Left lung (tissue), 10 donors: Measurements from ENCODE around the gene SNTG2. TPM values are rescaled to one million over a fixed set of nuclear protein-coding genes. Genes with fewer than 3 reads are reported as not detected.
A peak's percentile ranks its signal among the peaks of the same experiment; 100 is the strongest.

Experiments used
- ATAC-seq: fragments of 200-7000 bp; cut with Tn5 transposase; one replicate; pipeline ENCODE4 v1.9.1; 2020; ENCODE audit warnings: moderate library complexity
- DNase-seq, 4 donors: peaks; one replicate each; pipeline ENCODE4 v3.0.0-alpha.2; 2013 to 2020
- H3K27ac ChIP-seq, 2 donors: fragments of 200-600 bp; sonication (generic) in 1 of 2; one replicate each; pipeline versions ENCODE4 v1.5.0 to v1.8.0; 2020 to 2021
- H3K27me3 ChIP-seq, 2 donors: fragments of 200-600 bp; sonication (generic) in 1 of 2; one replicate each; pipeline versions ENCODE4 v1.5.0 to v1.8.0; 2020 to 2021
- H3K36me3 ChIP-seq, 2 donors: fragments of 200-600 bp; sonication (generic) in 1 of 2; one replicate each; pipeline versions ENCODE4 v1.5.0 to v1.8.0; 2020 to 2021
- H3K4me1 ChIP-seq, 2 donors: fragments of 200-600 bp; one replicate each; pipeline ENCODE4 v1.8.0; 2021
- H3K4me3 ChIP-seq, 2 donors: fragments of 200-600 bp; sonication (generic) in 1 of 2; one replicate each; pipeline versions ENCODE4 v1.5.0 to v1.8.0; 2020 to 2021; ENCODE audit warnings: mild to moderate bottlenecking in 1 of 2
- H3K9me3 ChIP-seq, 2 donors: fragments of 200-600 bp; sonication (generic) in 1 of 2; one replicate each; pipeline versions ENCODE4 v1.5.0 to v1.8.0; 2020 to 2021
- CTCF ChIP-seq, 2 donors: fragments of 200-600 bp; sonication (generic) in 1 of 2; IDR thresholded peaks; one replicate each; pipeline versions ENCODE4 v1.5.0 to v1.8.0; 2021; ENCODE audit warnings: antibody characterized with exemption in 2 of 2
- intact Hi-C, 2 donors: fragments of 100-400 bp; cut with DNase I; formaldehyde crosslinking; loops; one replicate each; pipeline versions ENCODE4 v1.11.2 to v1.14.2; 2022
- polyA plus RNA-seq, 6 donors: library from polyadenylated mRNA; unstranded; fragments of 120-200 nt; gene quantifications; one replicate each; pipeline ENCODE4 v1.2.1, GENCODE V29; 2013; ENCODE audit not compliant: insufficient read length in 6 of 6
- total RNA-seq, 2 donors: library from RNA; stranded (reverse); fragmentation: NEBNext Ultra II Directional; extraction: Animal tissue kit (Norgen Biotek cat#: 25700); gene quantifications; one replicate each; pipeline ENCODE4 v1.2.1, GENCODE V29; 2021
- donor health status: DM: no; HTN: yes; CAD: no.
- donor health status: DM: no; HTN: no; CAD: no.

Gene SNTG2
- total and polyA plus RNA-seq, 8 donors = 0.24 to 3.2 (median 0.64) TPM

- ATAC-seq = no peak
- H3K9me3 ChIP-seq = no peaks in the 10 kb centered on the region
- intact Hi-C loops = loop anchor here in 1 of 2 donors (10.0 kb wide), 1 partner anchor 589 kb away; no protein-coding TSS in a partner anchor
- H3K27ac ChIP-seq = no peak overlapping the region
- peaks cover 22 to 38% of the 10 kb centered on the region in 2 donors for H3K27me3 ChIP-seq
- H3K36me3 ChIP-seq = no peaks in the 10 kb centered on the region
- peak in 1 of 4 donors; percentile 78 for DNase-seq
- no peak for TF ChIP-seq CTCF (IDR thresholded peaks at IDR 0.05)
- H3K4me1 ChIP-seq = peaks cover 0 to 3% of the 10 kb centered on the region in 2 donors
- H3K4me3 ChIP-seq = no peak overlapping the region
These were observed 5.4 kb downstream of the SNTG2 start for GRCh38 chr2:955829-956731.

DNA sequence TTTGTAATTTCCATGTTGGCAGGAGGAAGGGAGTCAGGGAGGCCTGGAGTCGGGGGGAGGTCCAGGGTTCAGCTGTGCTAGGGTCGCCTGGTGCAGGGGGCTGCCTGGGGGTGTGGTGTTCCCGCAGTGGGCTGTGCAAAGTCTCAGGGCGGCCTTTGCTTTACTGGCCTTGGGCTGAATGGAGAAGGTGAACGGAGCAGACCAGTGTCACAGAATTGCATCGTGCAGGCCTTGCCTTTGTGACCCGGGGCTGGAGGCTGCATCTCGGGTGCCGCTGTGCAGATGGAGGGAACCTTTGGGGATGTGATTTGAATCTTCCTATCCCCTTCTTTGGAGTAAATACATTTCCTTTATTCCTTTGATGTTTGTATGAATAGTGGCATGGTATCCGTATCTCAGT is 8.8 kb downstream of the SNTG2 start:
- Histone ChIP-seq H3K4me3 (no peak overlapping the region), H3K4me1 (no peaks in the 10 kb centered on the region), H3K27ac (no peak overlapping the region), H3K36me3 (no peaks in the 10 kb centered on the region), H3K9me3 (no peaks in the 10 kb centered on the region), H3K27me3 (peaks cover 0 to 5% of the 10 kb centered on the region in 2 donors)
- TF ChIP-seq CTCF (IDR thresholded peaks at IDR 0.05) = no peak
- ATAC-seq (no peak), DNase-seq (peak in 1 of 4 donors; percentile 43)
- intact Hi-C loops = loop anchor here in 1 of 2 donors (10.0 kb wide), 1 partner anchor 585 kb away; no protein-coding TSS in a partner anchor

DNA sequence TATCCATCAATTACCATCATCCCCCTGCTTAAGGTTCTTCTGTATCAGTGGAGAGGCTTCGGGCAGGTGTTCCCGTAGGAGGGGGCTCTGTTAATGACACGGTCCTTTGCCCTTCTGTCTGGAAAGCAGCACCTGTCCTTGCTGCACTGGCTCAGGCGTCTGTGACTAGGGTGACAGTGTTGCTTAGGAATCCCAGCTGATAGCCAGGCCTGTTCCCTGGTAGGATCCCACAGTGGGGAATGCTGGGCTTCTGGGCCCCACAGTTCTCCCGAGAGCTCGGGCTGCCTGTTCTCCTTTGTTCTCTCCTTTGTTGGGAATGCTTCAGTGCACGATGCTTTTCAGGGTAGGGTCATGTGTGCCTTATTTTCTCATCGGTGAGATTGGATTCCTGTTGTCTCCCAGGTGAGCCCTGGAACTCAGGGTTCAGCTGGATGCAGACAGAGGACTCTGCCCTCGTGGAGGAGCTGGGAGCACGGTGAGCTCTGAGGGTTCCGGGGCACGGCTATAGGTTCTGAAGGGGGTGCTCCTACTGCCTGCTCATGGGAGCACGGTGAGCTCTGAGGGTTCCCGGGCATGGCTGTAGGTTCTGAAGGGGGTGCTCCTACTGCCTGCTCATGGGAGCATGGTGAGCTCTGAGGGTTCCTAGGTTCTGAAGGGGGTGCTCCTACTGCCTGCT is 9.6 kb downstream of the SNTG2 start:
- no peak for TF ChIP-seq CTCF (IDR thresholded peaks at IDR 0.05)
- no peaks in the 10 kb centered on the region for H3K4me1 ChIP-seq
- intact Hi-C loops = no loop called here
- H3K4me3 ChIP-seq = no peak overlapping the region
- DNase-seq = no peak
- ATAC-seq = no peak
- H3K9me3 ChIP-seq = no peaks in the 10 kb centered on the region
- no peak overlapping the region for H3K27ac ChIP-seq
- H3K27me3 ChIP-seq = peaks cover 0 to 5% of the 10 kb centered on the region in 2 donors
- H3K36me3 ChIP-seq = no peaks in the 10 kb centered on the region

- H3K9me3 ChIP-seq = no peaks in the 10 kb centered on the region
- H3K4me3 ChIP-seq = no peak overlapping the region
- no peak for TF ChIP-seq CTCF (IDR thresholded peaks at IDR 0.05)
- no peaks in the 10 kb centered on the region for H3K4me1 ChIP-seq
- ATAC-seq = no peak
- DNase-seq = no peak
- H3K27ac ChIP-seq = no peak overlapping the region
- no peaks in the 10 kb centered on the region for H3K36me3 ChIP-seq
- intact Hi-C loops = no loop called here
- no peaks in the 10 kb centered on the region for H3K27me3 ChIP-seq
These were observed 11.1 kb downstream of the SNTG2 start for GRCh38 chr2:961786-962185.

GRCh38 chr2:963876-964275 is 13.2 kb downstream of the SNTG2 start:
- TF ChIP-seq CTCF (IDR thresholded peaks at IDR 0.05) = no peak
- H3K9me3 ChIP-seq = peaks cover 0 to under 1% of the 10 kb centered on the region in 2 donors
- H3K4me1 ChIP-seq = no peaks in the 10 kb centered on the region
- H3K27ac ChIP-seq = no peak overlapping the region
- H3K4me3 ChIP-seq = no peak overlapping the region
- H3K36me3 ChIP-seq = no peaks in the 10 kb centered on the region
- H3K27me3 ChIP-seq = no peaks in the 10 kb centered on the region
- no peak for ATAC-seq
- DNase-seq = no peak
- intact Hi-C loops = no loop called here
